Activated naive CD4-positive, alpha-beta T cell treated with anti-CD3 and anti-CD28 coated beads for 36 hours (primary cell): Measurements from ENCODE around the gene GPR161. TPM values are rescaled to one million over a fixed set of nuclear protein-coding genes. Genes with fewer than 3 reads are reported as not detected.
"Not testable (repeated sequence)": the region's sequence is repeated elsewhere in the genome, so short reads cannot be mapped to it uniquely, and the experiment has no call there.

Experiments
- CTCF ChIA-PET: fragments of 350-600 bp; sonication (Branson Sonifier 250); formaldehyde crosslinking; loops from one replicate; lab custom pipeline; 2021; ENCODE audit warnings: antibody characterized with exemption; lab: Charles Lee
- DNase-seq: peaks from one replicate; pipeline ENCODE4 v3.0.0-alpha.2; 2020
- H3K27ac Mint-ChIP-seq: one replicate; pipeline ENCODE4 v1.8.0; 2021; ENCODE audit warnings: mild to moderate bottlenecking, mixed read lengths
- H3K27me3 Mint-ChIP-seq: one replicate; pipeline ENCODE4 v1.8.0; 2021; ENCODE audit warnings: low read depth, mixed read lengths
- H3K36me3 Mint-ChIP-seq: one replicate; pipeline ENCODE4 v1.8.0; 2021; ENCODE audit warnings: low read depth, mixed read lengths
- H3K4me1 Mint-ChIP-seq: one replicate; pipeline ENCODE4 v1.8.0; 2021; ENCODE audit warnings: low read depth, mixed read lengths
- H3K4me3 Mint-ChIP-seq: one replicate; pipeline ENCODE4 v1.8.0; 2021; ENCODE audit warnings: mild to moderate bottlenecking, moderate library complexity, mixed read lengths
- H3K9me3 Mint-ChIP-seq: one replicate; pipeline ENCODE4 v1.8.0; 2021; ENCODE audit warnings: mixed read lengths
- intact Hi-C: fragments of 100-400 bp; cut with micrococcal nuclease; formaldehyde crosslinking; loops from one replicate; pipeline ENCODE4 v1.15.1; 2023
- total RNA-seq, 2 experiments: library from RNA; stranded (reverse); gene quantifications; one replicate each; pipeline ENCODE4 v1.2.3, GENCODE V29; 2021

Gene GPR161
- total RNA-seq, 2 experiments from 2014 or later: 0.12 to 0.29 TPM

DNA sequence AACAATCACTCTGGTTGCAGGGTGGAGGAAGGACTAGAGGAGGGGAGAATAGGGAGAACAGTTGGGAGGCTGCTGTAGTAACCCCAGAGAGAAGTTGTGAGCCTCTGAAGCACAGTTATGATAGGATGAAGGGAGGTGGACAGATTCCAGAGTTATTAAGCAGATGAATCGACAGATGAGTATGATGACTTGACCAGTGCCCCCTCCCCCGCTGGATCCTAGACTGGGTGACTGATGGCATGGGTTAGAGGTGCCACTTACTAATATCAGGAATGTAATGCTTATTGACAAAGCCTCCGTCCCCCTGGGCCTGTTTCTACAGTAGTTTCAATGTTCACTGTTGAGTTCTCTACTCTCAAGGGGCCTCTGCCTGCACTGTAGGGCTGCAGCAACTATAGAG, 28.0 kb upstream of the GPR161 start:
- no peak overlapping the region for H3K4me3 Mint-ChIP-seq
- peaks cover 18% of the 10 kb centered on the region for H3K27me3 Mint-ChIP-seq
- CTCF ChIA-PET: interaction anchor here (0.6 kb wide), 1 partner anchor 1003 kb away, joined by 3 read pairs; no protein-coding TSS in a partner anchor
- no peak for DNase-seq
- no peak overlapping the region for H3K27ac Mint-ChIP-seq
- intact Hi-C loops: no loop called here
- peaks cover 13% of the 10 kb centered on the region for H3K9me3 Mint-ChIP-seq
- peaks cover 2% of the 10 kb centered on the region for H3K36me3 Mint-ChIP-seq
- H3K4me1 Mint-ChIP-seq: no peaks in the 10 kb centered on the region

GRCh38 chr1:168163670-168164069, 26.9 kb upstream of the GPR161 start:
- Mint-ChIP-seq H3K4me1 (no peaks in the 10 kb centered on the region), H3K27me3 (peaks cover 21% of the 10 kb centered on the region), H3K36me3 (peaks cover 3% of the 10 kb centered on the region), H3K4me3 (no peak overlapping the region), H3K27ac (no peak overlapping the region), H3K9me3 (peaks cover 16% of the 10 kb centered on the region)
- DNase-seq: no peak
- CTCF ChIA-PET: interaction anchor here (0.7 kb wide), 1 partner anchor 362 kb away, joined by 4 read pairs; no protein-coding TSS in a partner anchor
- intact Hi-C loops: no loop called here

DNA sequence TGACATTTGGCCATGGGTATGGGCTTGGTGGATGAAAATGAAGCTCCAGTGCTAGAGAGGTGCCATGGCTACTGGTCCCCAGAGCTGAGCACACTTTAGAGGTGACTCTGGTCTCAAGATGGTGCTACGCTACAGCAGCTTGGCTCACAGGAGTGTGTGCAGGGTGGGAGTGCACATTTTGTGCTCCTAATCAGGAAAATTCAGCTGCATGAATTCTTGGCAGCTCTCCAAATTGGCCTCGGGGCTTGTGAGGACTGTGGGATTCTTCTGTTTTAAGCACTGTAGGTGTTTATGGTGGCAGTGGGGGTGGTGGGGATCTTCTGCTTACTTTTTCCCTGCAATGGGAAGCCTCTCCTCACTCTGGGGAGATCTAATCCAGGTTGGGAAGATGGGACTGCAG, 24.7 kb upstream of the GPR161 start:
- Mint-ChIP-seq H3K27me3 (peaks cover 21% of the 10 kb centered on the region), H3K27ac (no peak overlapping the region), H3K36me3 (peaks cover 5% of the 10 kb centered on the region), H3K9me3 (peaks cover 20% of the 10 kb centered on the region), H3K4me1 (no peaks in the 10 kb centered on the region), H3K4me3 (no peak overlapping the region)
- no peak for DNase-seq
- intact Hi-C loops: no loop called here
- CTCF ChIA-PET: interaction anchor here (0.6 to 1.4 kb wide), 3 partner anchors 16 to 561 kb away, joined by 3 to 5 read pairs (median 3); no protein-coding TSS in a partner anchor

GRCh38 chr1:168159979-168160378, 23.2 kb upstream of the GPR161 start:
- intact Hi-C loops: no loop called here
- Mint-ChIP-seq H3K27ac (peak overlapping the region; percentile 25), H3K4me1 (no peaks in the 10 kb centered on the region), H3K9me3 (peaks cover 20% of the 10 kb centered on the region), H3K36me3 (peaks cover 5% of the 10 kb centered on the region), H3K4me3 (no peak overlapping the region), H3K27me3 (peaks cover 17% of the 10 kb centered on the region)
- DNase-seq: no peak
- CTCF ChIA-PET: interaction anchor here (1.1 to 1.4 kb wide), 2 partner anchors 14 to 76 kb away, joined by 4 to 5 read pairs; no protein-coding TSS in a partner anchor

- peaks cover 5% of the 10 kb centered on the region for H3K36me3 Mint-ChIP-seq
- H3K4me3 Mint-ChIP-seq: no peak overlapping the region
- H3K27me3 Mint-ChIP-seq: peaks cover 15% of the 10 kb centered on the region
- H3K27ac Mint-ChIP-seq: no peak overlapping the region
- CTCF ChIA-PET: interaction anchor here (1.1 kb wide), 1 partner anchor 75 kb away, joined by 4 read pairs; no protein-coding TSS in a partner anchor
- intact Hi-C loops: no loop called here
- no peaks in the 10 kb centered on the region for H3K4me1 Mint-ChIP-seq
- peaks cover 20% of the 10 kb centered on the region for H3K9me3 Mint-ChIP-seq
- DNase-seq: no peak
Measured at GRCh38 chr1:168159251-168159650, 22.5 kb upstream of the GPR161 start.

- no peak overlapping the region for H3K27ac Mint-ChIP-seq
- H3K27me3 Mint-ChIP-seq: peaks cover 5% of the 10 kb centered on the region
- CTCF ChIA-PET: no interaction called here
- peaks cover 20% of the 10 kb centered on the region for H3K9me3 Mint-ChIP-seq
- no peak for DNase-seq
- intact Hi-C loops: no loop called here
- peaks cover 5% of the 10 kb centered on the region for H3K36me3 Mint-ChIP-seq
- H3K4me3 Mint-ChIP-seq: no peak overlapping the region
- no peaks in the 10 kb centered on the region for H3K4me1 Mint-ChIP-seq
Measured at GRCh38 chr1:168157638-168158037, 20.9 kb upstream of the GPR161 start.

- peaks cover 16% of the 10 kb centered on the region for H3K9me3 Mint-ChIP-seq
- peaks cover 2% of the 10 kb centered on the region for H3K27me3 Mint-ChIP-seq
- no peaks in the 10 kb centered on the region for H3K4me1 Mint-ChIP-seq
- CTCF ChIA-PET: no interaction called here
- no peak overlapping the region for H3K27ac Mint-ChIP-seq
- H3K4me3 Mint-ChIP-seq: no peak overlapping the region
- H3K36me3 Mint-ChIP-seq: peaks cover 5% of the 10 kb centered on the region
- no peak for DNase-seq
- intact Hi-C loops: no loop called here
Measured at GRCh38 chr1:168155910-168156309, 19.2 kb upstream of the GPR161 start.

DNA sequence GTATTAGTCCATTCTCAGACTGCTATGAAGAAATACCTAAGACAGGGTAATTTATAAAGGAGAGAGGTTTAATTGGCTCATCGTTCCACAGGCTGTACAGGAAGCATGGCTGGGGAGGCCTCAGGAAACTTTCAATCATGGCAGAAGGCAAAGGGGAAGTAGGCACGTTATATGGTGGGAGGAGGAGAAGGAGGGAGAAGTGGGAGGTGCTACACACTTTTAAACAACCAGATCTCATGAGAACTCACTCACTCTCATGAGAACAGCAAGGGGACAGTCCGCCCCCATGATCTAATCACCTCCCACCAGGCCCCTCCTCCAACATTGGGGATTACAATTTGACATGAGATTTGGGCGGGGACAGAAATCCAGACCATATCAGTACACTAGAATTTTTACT, 18.0 kb upstream of the GPR161 start:
- DNase-seq, H3K27ac Mint-ChIP-seq, H3K9me3 Mint-ChIP-seq, H3K27me3 Mint-ChIP-seq, intact Hi-C loops, H3K4me3 Mint-ChIP-seq, H3K36me3 Mint-ChIP-seq, CTCF ChIA-PET, H3K4me1 Mint-ChIP-seq: not testable (repeated sequence)

- Mint-ChIP-seq H3K4me1 (peaks cover 6% of the 10 kb centered on the region), H3K27ac (no peak overlapping the region), H3K36me3 (no peaks in the 10 kb centered on the region), H3K27me3 (no peaks in the 10 kb centered on the region), H3K9me3 (no peaks in the 10 kb centered on the region), H3K4me3 (no peak overlapping the region)
- DNase-seq: no peak
- CTCF ChIA-PET: interaction anchor here (0.7 kb wide), 1 partner anchor 42 kb away, joined by 7 read pairs; no protein-coding TSS in a partner anchor
- intact Hi-C loops: no loop called here
Measured at GRCh38 chr1:168151935-168152334, 15.2 kb upstream of the GPR161 start.

GRCh38 chr1:168150283-168150682, 13.6 kb upstream of the GPR161 start:
- Mint-ChIP-seq H3K9me3 (no peaks in the 10 kb centered on the region), H3K4me1 (peaks cover 12% of the 10 kb centered on the region), H3K36me3 (no peaks in the 10 kb centered on the region), H3K27ac (no peak overlapping the region), H3K27me3 (no peaks in the 10 kb centered on the region), H3K4me3 (no peak overlapping the region)
- intact Hi-C loops: no loop called here
- DNase-seq: no peak
- CTCF ChIA-PET: interaction anchor here (1.9 kb wide), 1 partner anchor 65 kb away, joined by 7 read pairs; no protein-coding TSS in a partner anchor

DNA sequence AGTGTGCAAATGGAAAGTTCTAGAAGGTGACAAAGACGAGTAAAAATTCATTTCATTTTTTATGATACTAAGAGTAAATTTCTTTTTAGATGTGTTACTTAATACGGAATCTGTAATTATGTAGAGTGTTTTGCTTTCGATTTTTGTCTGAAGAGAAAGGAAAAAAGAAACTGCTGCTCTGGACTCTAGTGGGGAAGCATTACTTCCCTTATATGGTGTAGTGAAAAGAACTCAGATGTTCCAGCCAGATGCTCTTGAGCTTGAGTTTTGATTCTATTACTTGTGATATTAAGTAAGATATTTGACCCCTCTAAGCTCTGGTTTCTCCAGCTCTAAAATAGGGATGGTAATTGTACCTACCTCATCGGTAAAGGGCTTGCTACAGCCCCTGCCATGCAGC, 12.2 kb upstream of the GPR161 start:
- H3K36me3 Mint-ChIP-seq: no peaks in the 10 kb centered on the region
- H3K27me3 Mint-ChIP-seq: no peaks in the 10 kb centered on the region
- CTCF ChIA-PET: interaction anchor here (0.7 to 1.9 kb wide), 3 partner anchors 12 to 64 kb away, joined by 3 to 7 read pairs (median 3); no protein-coding TSS in a partner anchor
- H3K9me3 Mint-ChIP-seq: no peaks in the 10 kb centered on the region
- no peak overlapping the region for H3K4me3 Mint-ChIP-seq
- H3K4me1 Mint-ChIP-seq: peaks cover 14% of the 10 kb centered on the region
- H3K27ac Mint-ChIP-seq: no peak overlapping the region
- DNase-seq: no peak
- intact Hi-C loops: no loop called here

- CTCF ChIA-PET: interaction anchor here (0.9 to 2.9 kb wide), 3 partner anchors 12 to 62 kb away, joined by 3 to 26 read pairs (median 5); no protein-coding TSS in a partner anchor
- Mint-ChIP-seq H3K36me3 (no peaks in the 10 kb centered on the region), H3K27me3 (no peaks in the 10 kb centered on the region), H3K4me3 (no peak overlapping the region), H3K4me1 (peaks cover 14% of the 10 kb centered on the region), H3K27ac (no peak overlapping the region), H3K9me3 (no peaks in the 10 kb centered on the region)
- no peak for DNase-seq
- intact Hi-C loops: loop anchor here (1.0 kb wide), 1 partner anchor 9 kb away; no protein-coding TSS in a partner anchor
Measured at GRCh38 chr1:168146626-168147025, 9.9 kb upstream of the GPR161 start.

DNA sequence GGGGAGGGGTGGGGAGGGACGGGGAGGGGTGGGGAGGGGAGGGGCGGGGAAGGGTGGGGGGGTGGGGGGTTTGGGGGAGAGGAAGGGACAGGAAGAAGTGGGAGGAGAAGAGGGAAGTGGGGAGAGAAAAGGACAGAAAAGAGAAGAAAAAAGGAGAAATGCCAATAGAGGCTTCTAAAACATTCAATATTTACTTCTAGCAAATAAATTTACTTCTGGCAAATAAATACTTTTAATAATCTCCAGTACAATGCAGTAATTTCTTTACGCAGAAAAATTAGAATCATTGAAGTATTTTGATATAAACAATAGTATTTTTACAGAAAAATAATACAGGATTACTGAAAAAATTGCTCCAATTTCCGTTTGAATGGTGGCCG, 9.4 kb upstream of the GPR161 start:
- intact Hi-C loops: loop anchor here (1.0 kb wide), 1 partner anchor 9 kb away; no protein-coding TSS in a partner anchor
- H3K4me3 Mint-ChIP-seq: no peak overlapping the region
- peaks cover 14% of the 10 kb centered on the region for H3K4me1 Mint-ChIP-seq

More for the DNA sequence above, 9.4 kb upstream of the GPR161 start:
- Mint-ChIP-seq H3K27ac (no peak overlapping the region), H3K9me3 (no peaks in the 10 kb centered on the region), H3K27me3 (no peaks in the 10 kb centered on the region), H3K36me3 (no peaks in the 10 kb centered on the region)
- CTCF ChIA-PET: interaction anchor here (0.9 to 2.9 kb wide), 10 partner anchors 12 to 471 kb away, joined by 3 to 26 read pairs (median 4); no protein-coding TSS in a partner anchor
- no peak for DNase-seq
